T-cell (primary cell): ENCODE measurements around the gene RAB4A. TPM values are rescaled to one million over a fixed set of nuclear protein-coding genes. Genes with fewer than 3 reads are reported as not detected.

Source experiments
- ATAC-seq, 4 experiments: fragments of 200-7000 bp in 3 of 4; fragments of 150-1000 bp in 1 of 4; cut with Tn5 transposase; replicated peaks in 1 of 4; 1 replicate in 3 of 4; 2 replicates in 1 of 4; pipeline ENCODE4 v1.10.0; 2021; ENCODE audit warnings: moderate library complexity in 3 of 4, mild to moderate bottlenecking in 2 of 4, moderate number of reproducible peaks in 1 of 4
- CTCF ChIA-PET, 2 donors: fragments of 300-600 bp; sonication (Branson Sonifier 250); formaldehyde crosslinking; loops; one replicate each; lab custom pipeline; 2022; ENCODE audit warnings: antibody characterized with exemption in 2 of 2; lab: Charles Lee
- POLR2A ChIA-PET, 2 donors: fragments of 300-600 bp; sonication (Branson Sonifier 250); formaldehyde crosslinking; loops; one replicate each; lab custom pipeline; 2022; ENCODE audit warnings: antibody characterized with exemption in 2 of 2; lab: Charles Lee
- DNase-seq, 35 experiments: peaks; one replicate each; pipeline versions ENCODE4 v3.0.0 to v3.0.0-alpha.2; 2013 to 2023
- H3K27ac ChIP-seq: one replicate; pipeline ENCODE4 v1.5.1; 2013; ENCODE audit warnings: low read length
- H3K27me3 ChIP-seq, 2 experiments: replicated peaks in 1 of 2; 1 replicate in 1 of 2; 2 replicates in 1 of 2; pipeline versions ENCODE4 v1.6.1 to v1.7.0; 2013; ENCODE audit warnings: low read length in 1 of 2, mixed read lengths in 1 of 2; ENCODE audit not compliant: control insufficient read depth in 2 of 2, insufficient read depth in 2 of 2; ENCODE audit errors: extremely low read depth in 1 of 2
- H3K36me3 ChIP-seq, 2 donors: 1 replicate in 1 of 2; 2 replicates in 1 of 2; pipeline versions ENCODE4 v1.6.1 to v1.7.0; 2013; ENCODE audit warnings: low read length in 1 of 2; ENCODE audit not compliant: control insufficient read depth in 2 of 2, insufficient read depth in 1 of 2; ENCODE audit errors: extremely low read depth in 1 of 2
- H3K4me1 ChIP-seq, 2 experiments: 1 replicate in 1 of 2; 2 replicates in 1 of 2; pipeline versions ENCODE4 v1.6.1 to v1.7.0; 2013; ENCODE audit warnings: low read length in 2 of 2, mixed read lengths in 1 of 2; ENCODE audit not compliant: insufficient read depth in 2 of 2, control insufficient read depth in 1 of 2; ENCODE audit errors: extremely low read depth in 1 of 2
- H3K4me3 ChIP-seq, 2 donors: 1 replicate in 1 of 2; 2 replicates in 1 of 2; pipeline versions ENCODE4 v1.5.1 to v1.7.0; 2013; ENCODE audit warnings: mild to moderate bottlenecking in 2 of 2, low read length in 1 of 2, moderate library complexity in 1 of 2; ENCODE audit not compliant: control insufficient read depth in 1 of 2; ENCODE audit errors: extremely low read depth in 1 of 2
- H3K9me3 ChIP-seq: 2 replicates; pipeline ENCODE4 v1.7.0; 2013
- H3K27ac Mint-ChIP-seq, 2 donors: one replicate each; pipeline ENCODE4 v1.8.0; 2020 to 2021; ENCODE audit warnings: mild to moderate bottlenecking in 2 of 2, mixed read lengths in 2 of 2
- H3K27me3 Mint-ChIP-seq, 2 donors: one replicate each; pipeline ENCODE4 v1.8.0; 2021 to 2022; ENCODE audit warnings: mixed read lengths in 2 of 2
- H3K36me3 Mint-ChIP-seq: one replicate; pipeline ENCODE4 v1.8.0; 2021; ENCODE audit warnings: mixed read lengths
- H3K4me1 Mint-ChIP-seq, 3 donors: one replicate each; pipeline ENCODE4 v1.8.0; 2020 to 2022; ENCODE audit warnings: mixed read lengths in 3 of 3, mild to moderate bottlenecking in 1 of 3
- H3K4me3 Mint-ChIP-seq, 3 donors: one replicate each; pipeline ENCODE4 v1.8.0; 2020 to 2022; ENCODE audit warnings: mild to moderate bottlenecking in 3 of 3, mixed read lengths in 3 of 3, moderate library complexity in 3 of 3
- H3K9me3 Mint-ChIP-seq, 3 donors: one replicate each; pipeline ENCODE4 v1.8.0; 2020 to 2022; ENCODE audit warnings: mixed read lengths in 3 of 3
- WGBS: methylation state at CpG from one replicate; pipeline ENCODE4 v1.1.5; 2013; ENCODE audit warnings: missing lambda C conversion rate; ENCODE audit not compliant: insufficient coverage; 5-methylcytosine and 5-hydroxymethylcytosine counted together
- total RNA-seq, 35 experiments: library from RNA in 6 of 35; stranded (reverse) in 6 of 35; fragments of 120-200 nt in 1 of 35; gene quantifications; one replicate each; pipeline versions ENCODE4 v1.2.1 to v1.2.4 and lab custom pipeline; 2013 to 2026

Gene RAB4A
- total RNA-seq, 5 donors from 2014 or later (not counting 1 experiment from before 2014, with no cell fraction given): 25.4 to 52.1 (median 44.6) TPM

- CTCF ChIA-PET: no interaction called here
- WGBS: 61% methylated on average over 10 of the region's 16 CpGs
- Mint-ChIP-seq H3K9me3 (no peaks in the 10 kb centered on the region), H3K4me1 (peaks cover 28 to 31% (median 30%) of the 10 kb centered on the region in 3 donors), H3K4me3 (peak overlapping the region; percentile 82 to 88 (median 83)), H3K27ac (no peak overlapping the region), H3K36me3 (peaks cover 5% of the 10 kb centered on the region), H3K27me3 (peaks cover 10 to 13% of the 10 kb centered on the region in 2 donors)
- no peak overlapping the region for H3K27ac ChIP-seq
- H3K36me3 ChIP-seq: no peaks in the 10 kb centered on the region
- H3K4me1 ChIP-seq: peaks cover 6 to 29% of the 10 kb centered on the region in 2 experiments
- no peak for ATAC-seq
- H3K9me3 ChIP-seq: no peaks in the 10 kb centered on the region
- no peak for DNase-seq
- peaks cover 0 to 13% of the 10 kb centered on the region in 2 experiments for H3K27me3 ChIP-seq
- H3K4me3 ChIP-seq: no peak overlapping the region
- POLR2A ChIA-PET: no interaction called here
Measured at GRCh38 chr1:229344139-229344538, 73.2 kb downstream of the RAB4A start.

GRCh38 chr1:229344937-229345684, 74.2 kb downstream of the RAB4A start:
- ATAC-seq (no peak), DNase-seq (no peak)
- peaks cover 18 to 21% (median 21%) of the 10 kb centered on the region in 3 donors for H3K4me1 Mint-ChIP-seq
- POLR2A ChIA-PET: interaction anchor here in 1 of 2 donors (0.5 kb wide), 1 partner anchor 137 kb away, joined by 6 read pairs; no protein-coding TSS in a partner anchor
- WGBS: 92% methylated on average over 6 of the region's 8 CpGs
- CTCF ChIA-PET: interaction anchor here in 1 of 2 donors (0.7 kb wide), 1 partner anchor 9 kb away, joined by 3 read pairs; no protein-coding TSS in a partner anchor
- H3K27me3 Mint-ChIP-seq: peaks cover 12 to 17% of the 10 kb centered on the region in 2 donors
- peak overlapping the region in 1 of 2 donors; percentile 49 for H3K27ac Mint-ChIP-seq
- H3K4me3 ChIP-seq: no peak overlapping the region
- no peaks in the 10 kb centered on the region for H3K9me3 ChIP-seq
- H3K36me3 Mint-ChIP-seq: no peaks in the 10 kb centered on the region
- H3K36me3 ChIP-seq: no peaks in the 10 kb centered on the region
- H3K27me3 ChIP-seq: peaks cover 0 to 13% of the 10 kb centered on the region in 2 experiments
- H3K9me3 Mint-ChIP-seq: no peaks in the 10 kb centered on the region
- H3K4me3 Mint-ChIP-seq: peak overlapping the region in 2 of 3 donors; percentile 4 to 45
- no peak overlapping the region for H3K27ac ChIP-seq
- H3K4me1 ChIP-seq: peaks cover 6 to 26% of the 10 kb centered on the region in 2 experiments

- CTCF ChIA-PET: interaction anchor here in 1 of 2 donors (0.9 kb wide), 1 partner anchor 22 kb away, joined by 3 read pairs; no protein-coding TSS in a partner anchor
- Mint-ChIP-seq H3K27ac (no peak overlapping the region), H3K36me3 (no peaks in the 10 kb centered on the region), H3K9me3 (no peaks in the 10 kb centered on the region), H3K4me3 (no peak overlapping the region), H3K4me1 (peaks cover 4 to 7% (median 7%) of the 10 kb centered on the region in 3 donors), H3K27me3 (peaks cover 12 to 19% of the 10 kb centered on the region in 2 donors)
- no peak for ATAC-seq
- H3K36me3 ChIP-seq: no peaks in the 10 kb centered on the region
- H3K27ac ChIP-seq: no peak overlapping the region
- DNase-seq: no peak
- peaks cover 4 to 12% of the 10 kb centered on the region in 2 experiments for H3K4me1 ChIP-seq
- H3K9me3 ChIP-seq: no peaks in the 10 kb centered on the region
- H3K27me3 ChIP-seq: peaks cover 0 to 17% of the 10 kb centered on the region in 2 experiments
- H3K4me3 ChIP-seq: no peak overlapping the region
- 100% methylated on average over 1 of the region's 3 CpGs for WGBS
- POLR2A ChIA-PET: no interaction called here
Measured at GRCh38 chr1:229347528-229347927, 76.6 kb downstream of the RAB4A start.

GRCh38 chr1:229349463-229350385, 78.8 kb downstream of the RAB4A start:
- no peak overlapping the region for H3K27ac ChIP-seq
- H3K27ac Mint-ChIP-seq: no peak overlapping the region
- no peaks in the 10 kb centered on the region for H3K36me3 ChIP-seq
- H3K9me3 Mint-ChIP-seq: no peaks in the 10 kb centered on the region
- no peak overlapping the region for H3K4me3 Mint-ChIP-seq
- H3K9me3 ChIP-seq: no peaks in the 10 kb centered on the region
- WGBS: 88% methylated on average over 6 of the region's 8 CpGs
- no peaks in the 10 kb centered on the region for H3K4me1 ChIP-seq
- no peaks in the 10 kb centered on the region for H3K4me1 Mint-ChIP-seq
- no peak for ATAC-seq
- no peak for DNase-seq
- peaks cover 16 to 32% of the 10 kb centered on the region in 2 donors for H3K27me3 Mint-ChIP-seq
- ChIA-PET CTCF (interaction anchor here in 1 of 2 donors (0.6 kb wide), 1 partner anchor 59 kb away, joined by 3 read pairs; no protein-coding TSS in a partner anchor), POLR2A (no interaction called here)
- no peaks in the 10 kb centered on the region for H3K36me3 Mint-ChIP-seq
- H3K27me3 ChIP-seq: peaks cover 0 to 15% of the 10 kb centered on the region in 2 experiments
- H3K4me3 ChIP-seq: no peak overlapping the region

- H3K27ac Mint-ChIP-seq: no peak overlapping the region
- Histone ChIP-seq H3K27me3 (peaks cover 0 to 13% of the 10 kb centered on the region in 2 experiments), H3K4me1 (no peaks in the 10 kb centered on the region), H3K36me3 (no peaks in the 10 kb centered on the region), H3K4me3 (no peak overlapping the region), H3K9me3 (no peaks in the 10 kb centered on the region), H3K27ac (no peak overlapping the region)
- POLR2A ChIA-PET: no interaction called here
- peaks cover 3% of the 10 kb centered on the region for H3K36me3 Mint-ChIP-seq
- CTCF ChIA-PET: no interaction called here
- H3K9me3 Mint-ChIP-seq: peaks cover 0 to 14% (median 8%) of the 10 kb centered on the region in 3 donors
- ATAC-seq (no peak), DNase-seq (no peak)
- no peaks in the 10 kb centered on the region for H3K4me1 Mint-ChIP-seq
- H3K4me3 Mint-ChIP-seq: no peak overlapping the region
- H3K27me3 Mint-ChIP-seq: peaks cover 20 to 33% of the 10 kb centered on the region in 2 donors
- WGBS: no CpG with 5 or more reads among the region's 2 CpGs
Measured at GRCh38 chr1:229352975-229353374, 82.1 kb downstream of the RAB4A start.

GRCh38 chr1:229354226-229354625, 83.3 kb downstream of the RAB4A start:
- peaks cover 0 to 14% (median 8%) of the 10 kb centered on the region in 3 donors for H3K9me3 Mint-ChIP-seq
- no peaks in the 10 kb centered on the region for H3K4me1 Mint-ChIP-seq
- H3K4me3 ChIP-seq: no peak overlapping the region
- no peak overlapping the region for H3K4me3 Mint-ChIP-seq
- ATAC-seq: no peak
- no peaks in the 10 kb centered on the region for H3K36me3 ChIP-seq
- ChIA-PET CTCF (interaction anchor here in 1 of 2 donors (1.0 kb wide), 1 partner anchor 9 kb away, joined by 3 read pairs; no protein-coding TSS in a partner anchor), POLR2A (no interaction called here)
- H3K27ac Mint-ChIP-seq: no peak overlapping the region
- H3K27ac ChIP-seq: no peak overlapping the region
- H3K36me3 Mint-ChIP-seq: peaks cover 3% of the 10 kb centered on the region
- H3K27me3 Mint-ChIP-seq: peaks cover 26 to 41% of the 10 kb centered on the region in 2 donors
- peaks cover 0 to 7% of the 10 kb centered on the region in 2 experiments for H3K27me3 ChIP-seq
- no peaks in the 10 kb centered on the region for H3K4me1 ChIP-seq
- no peak for DNase-seq
- H3K9me3 ChIP-seq: no peaks in the 10 kb centered on the region
